Measurements from ENCODE around the gene PPIE.

GRCh38 chr1:39733161-39733560 is 5.5 kb upstream of the PPIE start:
- no peak for TF ChIP-seq CTCF (IDR thresholded peaks at IDR 0.05; ENCODE audit: insufficient read depth, low read length, poor library complexity, severe bottlenecking)
- no peak for TF ChIP-seq EZH2phosphoT487 (conservative IDR thresholded peaks at IDR 0.05; ENCODE audit: low read length)
